A549 (cell line): ENCODE measurements around the gene ACTR2. TPM values are rescaled to one million over a fixed set of nuclear protein-coding genes. Genes with fewer than 3 reads are reported as not detected.

ENCODE experiments used
- ATAC-seq, 2 experiments: fragments of 200-7000 bp in 1 of 2; fragments of >200 bp in 1 of 2; cut with Nextera tagmentation in 1 of 2; cut with Tn5 transposase in 1 of 2; 3 replicates each; pipeline versions ENCODE4 v1.8.0 to v1.9.1; 2018 to 2020; ENCODE audit warnings: mild to moderate bottlenecking in 1 of 2, moderate library complexity in 1 of 2
- CTCF ChIA-PET: fragments of 300-600 bp; sonication (Branson Sonifier 250); formaldehyde crosslinking; extraction: SDS; loops from one replicate; lab custom pipeline; 2021; ENCODE audit warnings: antibody characterized with exemption, inconsistent platforms; lab: Yijun Ruan, JAX
- POLR2A ChIA-PET: fragments of 350-600 bp; formaldehyde crosslinking; extraction: SDS; loops from one replicate; lab custom pipeline; 2021; ENCODE audit warnings: antibody characterized with exemption, inconsistent platforms; lab: Yijun Ruan, JAX
- DNase-seq, 2 experiments: peaks; one replicate each; pipeline versions ENCODE4 v3.0.0 to v3.0.0-alpha.2; 2011 to 2016; ENCODE audit warnings: low read depth in 1 of 2, low spot score in 1 of 2
- FAIRE-seq: peaks from 2 replicates; lab custom pipeline; 2011; peaks lifted over from hg19 to GRCh38; lab: Jason Lieb, UNC
- H3K27ac ChIP-seq, 2 experiments: fragments of >200 bp; sonication (Bioruptor Twin); formaldehyde crosslinking; 3 replicates each; pipeline ENCODE4 v1.5.1; 2016 to 2017
- H3K4me1 ChIP-seq: fragments of >200 bp; sonication (Bioruptor Twin); formaldehyde crosslinking; 3 replicates; pipeline ENCODE4 v1.6.1; 2016
- H3K4me2 ChIP-seq: fragments of >200 bp; sonication (Bioruptor Twin); formaldehyde crosslinking; 3 replicates; pipeline ENCODE4 v1.6.1; 2016
- H3K4me3 ChIP-seq: fragments of >200 bp; sonication (Bioruptor Twin); formaldehyde crosslinking; 3 replicates; pipeline ENCODE4 v1.5.1; 2016
- H3K9me3 ChIP-seq: fragments of >200 bp; sonication (Bioruptor Twin); formaldehyde crosslinking; 3 replicates; pipeline ENCODE4 v1.6.1; 2016
- ATOH8 ChIP-seq: fragments of 250-450 bp; sonication (Bioruptor Pico); IDR thresholded peaks from 2 replicates; pipeline ENCODE4 v1.5.0; 2020; ENCODE audit warnings: low read depth, mild to moderate bottlenecking, moderate library complexity
- BCL3 ChIP-seq: fragments of >200 bp; sonication (Bioruptor Twin); formaldehyde crosslinking; IDR thresholded peaks from 3 replicates; pipeline ENCODE4 v1.6.1; 2016
- CEBPB ChIP-seq, 2 experiments: fragments of >200 bp in 1 of 2; sonication (Bioruptor Twin) in 1 of 2; formaldehyde crosslinking in 1 of 2; IDR thresholded peaks; 2 replicates each; pipeline ENCODE4 v1.6.1; 2012 to 2016
- CTCF ChIP-seq: fragments of >200 bp; sonication (Bioruptor Twin); formaldehyde crosslinking; IDR thresholded peaks from 3 replicates; pipeline ENCODE4 v1.5.1; 2016
- EHMT2 ChIP-seq: fragments of 200-600 bp; sonication (generic); IDR thresholded peaks from 2 replicates; pipeline ENCODE4 v1.6.1; 2016; ENCODE audit warnings: antibody characterized with exemption, low read depth, mild to moderate bottlenecking, moderate library complexity
- ELK1 ChIP-seq: fragments of 150-350 bp; IDR thresholded peaks from 2 replicates; pipeline ENCODE4 v1.6.1; 2014; ENCODE audit warnings: low read depth, mild to moderate bottlenecking, low read length
- EP300 ChIP-seq, 2 experiments: fragments of >200 bp; sonication (Bioruptor Twin); formaldehyde crosslinking; IDR thresholded peaks; 2 replicates in 1 of 2; 3 replicates in 1 of 2; pipeline ENCODE4 v1.6.1; 2016 to 2017
- FOSB ChIP-seq: fragments of 250-450 bp; sonication (Bioruptor Pico); IDR thresholded peaks from 2 replicates; pipeline ENCODE4 v1.5.0; 2020; ENCODE audit warnings: mild to moderate bottlenecking, moderate library complexity
- GATA3 ChIP-seq: IDR thresholded peaks from 2 replicates; pipeline ENCODE4 v1.6.1; 2012; ENCODE audit warnings: borderline replicate concordance
- HDAC2 ChIP-seq: fragments of 200-600 bp; sonication (generic); IDR thresholded peaks from 2 replicates; pipeline ENCODE4 v1.6.1; 2016
- HES2 ChIP-seq: fragments of >200 bp; sonication (Bioruptor Twin); formaldehyde crosslinking; IDR thresholded peaks from 2 replicates; pipeline ENCODE4 v1.6.1; 2016
- HMGXB4 ChIP-seq: fragments of 250-450 bp; sonication (Bioruptor Pico); IDR thresholded peaks from 2 replicates; pipeline ENCODE4 v1.5.0; 2021; ENCODE audit warnings: mild to moderate bottlenecking, moderate library complexity, borderline replicate concordance
- JUNB ChIP-seq: fragments of >200 bp; sonication (Bioruptor Twin); formaldehyde crosslinking; IDR thresholded peaks from 2 replicates; pipeline ENCODE4 v1.6.1; 2016
- POLR2AphosphoS2 ChIP-seq: conservative IDR thresholded peaks from 2 replicates; pipeline ENCODE4 v1.6.1; 2012; ENCODE audit warnings: low read length, improper control_type of control experiment, inconsistent platforms
- RARB ChIP-seq: fragments of 250-450 bp; sonication (Bioruptor Pico); IDR thresholded peaks from 2 replicates; pipeline ENCODE4 v1.8.0; 2021; ENCODE audit warnings: mild to moderate bottlenecking, moderate library complexity
- TFCP2L1 ChIP-seq: fragments of 250-450 bp; sonication (Bioruptor Pico); IDR thresholded peaks from 2 replicates; pipeline ENCODE4 v1.5.0; 2021; ENCODE audit warnings: mild to moderate bottlenecking
- TP53 ChIP-seq: fragments of 250-450 bp; sonication (Bioruptor Pico); IDR thresholded peaks from 2 replicates; pipeline ENCODE4 v1.5.0; 2021; ENCODE audit warnings: mild to moderate bottlenecking, moderate library complexity
- ZC3H11A ChIP-seq: fragments of 450-650 bp; IDR thresholded peaks from 2 replicates; pipeline ENCODE4 v1.6.1; 2014; ENCODE audit warnings: antibody characterized with exemption, mild to moderate bottlenecking
- ZFP36 ChIP-seq: fragments of 450-650 bp; IDR thresholded peaks from 2 replicates; pipeline ENCODE4 v1.6.1; 2014; ENCODE audit warnings: borderline replicate concordance; ENCODE audit not compliant: partially characterized antibody
- ZSCAN20 ChIP-seq: fragments of 250-450 bp; sonication (Bioruptor Pico); IDR thresholded peaks from 2 replicates; pipeline ENCODE4 v1.8.0; 2022; ENCODE audit warnings: mild to moderate bottlenecking, moderate library complexity
- WGBS: methylation state at CpG from one replicate; pipeline ENCODE4 v1.1.6; 2017; ENCODE audit errors: missing lambda C conversion rate; 5-methylcytosine and 5-hydroxymethylcytosine counted together
- polyA plus RNA-seq, 4 experiments: library from polyadenylated mRNA; depleted of rRNA in 3 of 4; stranded (reverse); fragments of >200 nt; fragmentation: RNase III in 1 of 4; extraction: RNeasy Plus Mini Kit Qiagen cat#74134 plus additional on column Dnase treatment in 1 of 4; gene quantifications; 2 replicates in 3 of 4; 3 replicates in 1 of 4; pipeline ENCODE4 v1.2.3, GENCODE V29; 2011 to 2017

ACTR2 gene
- polyA plus RNA-seq, 2 of the 4 experiments (the other 2 are of a cell fraction): 270 to 278 TPM

- H3K9me3 ChIP-seq: no peaks in the 10 kb centered on the region
- no peak overlapping the region for H3K27ac ChIP-seq
- no peaks in the 10 kb centered on the region for H3K4me1 ChIP-seq
- no peak overlapping the region for H3K4me3 ChIP-seq
- WGBS: 93% methylated on average over 21 of the region's 21 CpGs
- no peak for DNase-seq
- TF ChIP-seq ELK1 (no peak), CTCF (no peak), GATA3 (no peak), POLR2AphosphoS2 (no peak), RARB (CRISPR knock-in tag) (no peak), EHMT2 (no peak), FOSB (CRISPR knock-in tag) (no peak), CEBPB (IDR thresholded peaks at IDR 0.05) (no peak), ATOH8 (CRISPR knock-in tag) (no peak), HMGXB4 (CRISPR knock-in tag) (no peak), EP300 (IDR thresholded peaks at IDR 0.05) (no peak), JUNB (no peak), TFCP2L1 (CRISPR knock-in tag) (no peak), BCL3 (no peak), HES2 (no peak), ZSCAN20 (CRISPR knock-in tag) (no peak), ZC3H11A (no peak), HDAC2 (no peak), ZFP36 (no peak), TP53 (CRISPR knock-in tag) (no peak)
- ChIA-PET POLR2A (interaction anchor here (0.6 kb wide), 1 partner anchor 46 kb away, joined by 5 read pairs; no protein-coding TSS in a partner anchor), CTCF (interaction anchor here (0.8 to 2.8 kb wide), 6 partner anchors 11 to 262 kb away, joined by 3 to 14 read pairs (median 4); no protein-coding TSS in a partner anchor)
- ATAC-seq: no peak
- FAIRE-seq: no peak
- H3K4me2 ChIP-seq: no peak overlapping the region
Measured at GRCh38 chr2:65292461-65293011, 64.9 kb downstream of the ACTR2 start.
